ENCODE results near the gene KIF16B. TPM values are rescaled to one million over a fixed set of nuclear protein-coding genes. Genes with fewer than 3 reads are reported as not detected.

KIF16B gene
- total and polyA plus RNA-seq, 2 of the 8 experiments (the other 6 are each of a cell fraction or from before 2014, with no cell fraction given): 3.0 to 9.2 TPM

DNA sequence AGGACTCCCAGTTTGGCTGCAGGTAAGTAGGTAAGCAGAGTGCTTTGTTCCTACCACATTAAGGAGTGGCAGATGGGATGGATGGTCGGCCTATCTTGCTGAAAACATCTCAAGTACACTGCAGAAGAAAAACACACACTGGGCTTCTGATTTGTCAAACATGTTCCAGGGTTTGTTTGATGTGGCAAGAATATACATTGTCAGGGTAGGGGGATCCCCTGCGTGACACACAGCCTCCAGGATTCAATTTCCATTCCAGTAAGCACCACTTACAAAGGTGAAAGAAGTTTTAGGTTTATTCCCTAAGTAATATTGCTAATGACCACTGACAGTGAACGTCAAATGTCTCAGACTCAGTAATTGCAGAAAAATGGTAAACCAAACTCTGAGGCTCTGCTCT, 26.0 kb upstream of the KIF16B start:
- H4K20me1 ChIP-seq (replicated peaks in 1 of 2; ENCODE audit: control insufficient read depth in 1 of 2, insufficient read depth in 2 of 2, low read length in 2 of 2): peaks cover 0 to 2% of the 10 kb centered on the region in 2 experiments
- H4K5ac ChIP-seq (ENCODE audit: insufficient read length, low read depth, low read length): no peak overlapping the region
- no peak overlapping the region for H4K91ac ChIP-seq (replicated peaks; ENCODE audit: insufficient read length, low read length)
- H3K56ac ChIP-seq (replicated peaks; ENCODE audit: insufficient read length, low read depth, low read length): no peak overlapping the region
- H3K9ac ChIP-seq (replicated peaks in 1 of 4; ENCODE audit: extremely low read depth in 1 of 4, low read depth in 3 of 4, low read length in 3 of 4): no peak overlapping the region
- no peak overlapping the region for H3K18ac ChIP-seq (ENCODE audit: extremely low read depth, low read length)
- no peak overlapping the region for H3K4ac ChIP-seq (replicated peaks; ENCODE audit: insufficient read length, low read depth, low read length)
- H2BK15ac ChIP-seq (ENCODE audit: low read length): no peak overlapping the region
- POLR2A ChIA-PET (ENCODE audit: partially characterized antibody): no interaction called here
- H2BK120ac ChIP-seq (replicated peaks; ENCODE audit: low read depth, low read length): no peak overlapping the region
- 92% methylated on average over 3 of the region's 3 CpGs; no CpG with 5 or more reads in 1 of the 2 experiments for WGBS, 2 experiments (ENCODE audit: extremely low coverage in 1 of 2, insufficient coverage in 1 of 2, insufficient read length in 1 of 2, insufficient replicate concordance in 2 of 2, low coverage in 1 of 2, low lambda C conversion rate in 2 of 2, missing lambda C conversion rate in 1 of 2)
- FAIRE-seq: no peak
- no peaks in the 10 kb centered on the region for H3K79me2 ChIP-seq (ENCODE audit: control insufficient read depth in 1 of 2, insufficient read depth in 2 of 2, low read length in 2 of 2)
- no peak overlapping the region for H3K27ac ChIP-seq (ENCODE audit: low read depth, low read length)
- H2AK5ac ChIP-seq (ENCODE audit: low read depth, low read length): no peak overlapping the region
- H3K27me3 ChIP-seq (replicated peaks in 1 of 4; ENCODE audit: control insufficient read depth in 3 of 4, extremely low read depth in 1 of 4, insufficient read depth in 3 of 4, low read length in 3 of 4): no peaks in the 10 kb centered on the region
- no peak for DNase-seq (ENCODE audit: low read depth in 1 of 2, low spot score in 2 of 2)
- H3K36me3 ChIP-seq (ENCODE audit: control insufficient read depth in 2 of 4, insufficient read depth in 4 of 4, low read length in 3 of 4): no peaks in the 10 kb centered on the region
- H2AFZ ChIP-seq (ENCODE audit: low read length): no peak overlapping the region
- no peaks in the 10 kb centered on the region for H3K4me1 ChIP-seq (replicated peaks in 1 of 4; ENCODE audit: control insufficient read depth in 3 of 4, insufficient read depth in 4 of 4, low read length in 3 of 4)
- H2BK20ac ChIP-seq (ENCODE audit: low read length): no peak overlapping the region
- H2BK5ac ChIP-seq (ENCODE audit: low read depth, low read length): no peak overlapping the region
- no peak overlapping the region for H3K14ac ChIP-seq (ENCODE audit: insufficient read length)
- H3K23ac ChIP-seq (ENCODE audit: insufficient read length): no peak overlapping the region
- CTCF ChIA-PET (ENCODE audit: partially characterized antibody): no interaction called here
- no peak overlapping the region for H2BK12ac ChIP-seq (ENCODE audit: low read depth, low read length)
- no peaks in the 10 kb centered on the region for H3K23me2 ChIP-seq (ENCODE audit: low read depth, low read length)
- H3K4me3 ChIP-seq (ENCODE audit: extremely low read depth in 1 of 4, insufficient read depth in 2 of 4, low read depth in 3 of 4, low read length in 4 of 4): no peak overlapping the region
- H3K79me1 ChIP-seq (ENCODE audit: low read depth, low read length): no peaks in the 10 kb centered on the region
- no peak overlapping the region for H3K4me2 ChIP-seq (ENCODE audit: insufficient read depth in 1 of 2, low read depth in 2 of 2, low read length in 2 of 2)
- no peak overlapping the region for H4K8ac ChIP-seq (ENCODE audit: extremely low read depth, insufficient read depth, low read length)
- no peaks in the 10 kb centered on the region for H3K9me3 ChIP-seq (ENCODE audit: insufficient read depth in 2 of 2, low read depth in 1 of 2, low read length in 1 of 2)
- TF ChIP-seq SIN3A (conservative IDR thresholded peaks at IDR 0.05 in 1 of 2, IDR thresholded peaks at IDR 0.05 in 1 of 2; ENCODE audit: low read depth in 1 of 2, low read length in 2 of 2) (no peak), POLR2AphosphoS5 (IDR thresholded peaks at IDR 0.05; ENCODE audit: low read depth, low read length) (no peak), SUZ12 (IDR thresholded peaks at IDR 0.05; ENCODE audit: low read length) (no peak), SIX5 (IDR thresholded peaks at IDR 0.05; ENCODE audit: low read depth, low read length) (no peak), CHD1 (IDR thresholded peaks at IDR 0.05; ENCODE audit: low read depth, low read length) (no peak), TEAD4 (IDR thresholded peaks at IDR 0.05; ENCODE audit: low read depth, low read length) (no peak), NRF1 (IDR thresholded peaks at IDR 0.05; ENCODE audit: low read depth, low read length) (no peak), SP2 (IDR thresholded peaks at IDR 0.05; ENCODE audit: low read length) (no peak), SP1 (IDR thresholded peaks at IDR 0.05; ENCODE audit: low read depth, low read length) (no peak), MAX (IDR thresholded peaks at IDR 0.05) (no peak), ZNF274 (IDR thresholded peaks at IDR 0.05; ENCODE audit: borderline replicate concordance, extremely low read depth, low read length) (no peak), CTBP2 (IDR thresholded peaks at IDR 0.05; ENCODE audit: borderline replicate concordance, insufficient read depth, insufficient read length, low read length) (no peak), NANOG (IDR thresholded peaks at IDR 0.05; ENCODE audit: insufficient read depth, low read depth, low read length, poor library complexity, severe bottlenecking) (no peak), SAP30 (IDR thresholded peaks at IDR 0.05; ENCODE audit: insufficient read depth, insufficient replicate concordance, low read length) (no peak), TCF12 (IDR thresholded peaks at IDR 0.05; ENCODE audit: low read depth, low read length) (no peak)

All from H1 (cell line).